Retinal pigment epithelial cell (primary cell): Measurements from ENCODE around the gene CYP27A1.
A peak's percentile ranks its signal among the peaks of the same experiment; 100 is the strongest.

Source experiments
- DNase-seq: peaks from one replicate; pipeline ENCODE4 v3.0.0-alpha.2; 2010; ENCODE audit warnings: low read depth
- H3K4me3 ChIP-seq: 2 replicates; pipeline ENCODE4 v1.5.1; 2011; ENCODE audit warnings: mild to moderate bottlenecking, low read length, control low read depth, moderate library complexity
- CTCF ChIP-seq: conservative IDR thresholded peaks from 2 replicates; pipeline ENCODE4 v1.5.1; 2011; ENCODE audit warnings: low read depth, low read length, control low read depth, inconsistent platforms

Gene CYP27A1

GRCh38 chr2:218802386-218802994 is 20.5 kb downstream of the CYP27A1 start:
- H3K4me3 ChIP-seq = no peak overlapping the region
- DNase-seq = no peak
- no peak for TF ChIP-seq CTCF

GRCh38 chr2:218804817-218805216 is 22.9 kb downstream of the CYP27A1 start:
- no peak for TF ChIP-seq CTCF
- no peak for DNase-seq
- H3K4me3 ChIP-seq = no peak overlapping the region

GRCh38 chr2:218805627-218806026 is 23.7 kb downstream of the CYP27A1 start:
- no peak for TF ChIP-seq CTCF
- H3K4me3 ChIP-seq = no peak overlapping the region
- DNase-seq = no peak

- DNase-seq = peak; percentile 94
- TF ChIP-seq CTCF = no peak
Observed at GRCh38 chr2:218806346-218806978, 24.5 kb downstream of the CYP27A1 start.

DNA sequence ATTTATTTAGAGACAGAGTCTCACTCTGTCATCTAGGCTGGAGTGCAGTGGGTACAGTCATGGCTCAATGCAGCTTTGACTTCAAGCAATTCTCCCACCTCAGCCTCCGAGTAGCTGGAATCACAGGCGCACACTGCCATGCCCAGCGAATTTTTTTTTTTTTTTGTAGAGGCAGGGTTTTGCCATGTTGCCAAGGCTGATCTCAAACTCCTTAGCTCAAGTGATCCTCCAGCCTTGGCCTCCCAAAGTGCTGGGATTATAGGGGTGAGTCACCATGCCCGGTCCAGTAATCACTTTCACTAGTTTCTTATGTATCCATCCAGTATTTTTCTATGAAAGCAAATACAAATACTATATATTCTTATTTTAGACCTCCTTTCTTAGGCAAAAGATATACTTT is 25.7 kb downstream of the CYP27A1 start:
- no peak for TF ChIP-seq CTCF
- no peak for DNase-seq
- H3K4me3 ChIP-seq = no peak overlapping the region

More at GRCh38 chr2:218806346-218806978, 24.5 kb downstream of the CYP27A1 start:
- H3K4me3 ChIP-seq = no peak overlapping the region

GRCh38 chr2:218809515-218809914 is 27.6 kb downstream of the CYP27A1 start:
- DNase-seq = no peak
- no peak overlapping the region for H3K4me3 ChIP-seq
- TF ChIP-seq CTCF = no peak

GRCh38 chr2:218810256-218810655 is 28.3 kb downstream of the CYP27A1 start:
- no peak overlapping the region for H3K4me3 ChIP-seq
- TF ChIP-seq CTCF = no peak
- DNase-seq = no peak
